K562 (cell line): ENCODE results near the gene HSD3B7. TPM values are rescaled to one million over a fixed set of nuclear protein-coding genes. Genes with fewer than 3 reads are reported as not detected.

Source experiments
- FOXK2 ChIP-seq, 2 experiments: fragments of 450-650 bp; IDR thresholded peaks in 1 of 2; conservative IDR thresholded peaks in 1 of 2; 2 replicates each; pipeline ENCODE4 v1.6.1; 2016; ENCODE audit warnings: low read depth in 2 of 2, mild to moderate bottlenecking in 1 of 2
- HEY1 ChIP-seq: fragments of 250-450 bp; sonication (Bioruptor Pico); IDR thresholded peaks from 2 replicates; pipeline ENCODE4 v1.5.0; 2020; ENCODE audit warnings: mild to moderate bottlenecking, moderate library complexity, borderline replicate concordance
- RHOXF2B ChIP-seq: fragments of 250-450 bp; sonication (Bioruptor Pico); conservative IDR thresholded peaks from 2 replicates; pipeline ENCODE4 v1.5.1; 2021
- SIX5 ChIP-seq, 2 experiments: IDR thresholded peaks; 2 replicates each; pipeline ENCODE4 v1.6.1; 2011; ENCODE audit warnings: low read length in 2 of 2, borderline replicate concordance in 1 of 2, low read depth in 1 of 2, mild to moderate bottlenecking in 1 of 2, moderate library complexity in 1 of 2; ENCODE audit not compliant: insufficient read depth in 1 of 2
- SPI1 ChIP-seq: IDR thresholded peaks from 2 replicates; pipeline ENCODE4 v1.6.1; 2011; ENCODE audit warnings: low read depth, low read length, control low read depth, borderline replicate concordance
- TBP ChIP-seq: optimal IDR thresholded peaks from 2 replicates; pipeline ENCODE3; 2011; ENCODE audit warnings: low read depth, low read length, improper control_type of control experiment
- YY1 ChIP-seq, 3 experiments: IDR thresholded peaks; 2 replicates each; pipeline ENCODE4 v1.6.1; 2011; ENCODE audit warnings: low read length in 2 of 3, mild to moderate bottlenecking in 2 of 3, moderate library complexity in 2 of 3, borderline replicate concordance in 1 of 3, control low read depth in 1 of 3, low read depth in 1 of 3; ENCODE audit not compliant: insufficient read depth in 3 of 3, insufficient replicate concordance in 2 of 3, control insufficient read depth in 1 of 3, insufficient read length in 1 of 3; ENCODE audit errors: extremely low read depth in 1 of 3
- ZNF12 ChIP-seq: sonication (generic); formaldehyde crosslinking; IDR thresholded peaks from 2 replicates; pipeline ENCODE4 v1.4.0; 2020; ENCODE audit warnings: mild to moderate bottlenecking, missing genetic modification reagents
- polyA plus RNA-seq, 8 experiments: library from polyadenylated mRNA; depleted of rRNA in 4 of 8; stranded (reverse) in 5 of 8; unstranded in 3 of 8; fragments of >200 nt; fragmentation: Nextera tagmentation in 2 of 8; fragmentation: Illumina TruSeq in 1 of 8; extraction: Ambion mirVana in 2 of 8; extraction: Trizol in 1 of 8; gene quantifications; 2 replicates each; pipeline versions ENCODE4 v1.2.1 to v1.2.3, GENCODE V29; 2011 to 2014; ENCODE audit warnings: inconsistent platforms in 1 of 8, missing spikeins in 1 of 8
- total RNA-seq, 7 experiments: library from RNA; depleted of rRNA in 6 of 7; stranded (reverse); fragments of >200 nt in 6 of 7; fragmentation: Illumina TruSeq in 2 of 7; extraction: Trizol in 2 of 7; gene quantifications; 2 replicates each; pipeline versions ENCODE4 v1.2.1 to v1.2.3, GENCODE V29; 2011 to 2021; ENCODE audit warnings: low replicate concordance in 1 of 7
- TF ChIP-seq, protein P1 (sequence below), 2 experiments: fragments of 450-650 bp; formaldehyde crosslinking in 1 of 2; IDR thresholded peaks; 2 replicates each; pipeline versions ENCODE4 v1.4.0 to v1.6.1; 2014 to 2020; ENCODE audit warnings: mild to moderate bottlenecking in 2 of 2, borderline replicate concordance in 1 of 2, low read depth in 1 of 2
- TF ChIP-seq, protein P2 (sequence below), 2 experiments: fragments of 450-650 bp; IDR thresholded peaks; 2 replicates each; pipeline ENCODE4 v1.6.1; 2018; ENCODE audit warnings: mild to moderate bottlenecking in 2 of 2, low read depth in 1 of 2; ENCODE audit not compliant: partially characterized antibody in 2 of 2

The HSD3B7 gene
- total and polyA plus RNA-seq, 9 of the 15 experiments (the other 6 are each of a cell fraction or from before 2014, with no cell fraction given): 5.4 to 49.1 (median 23.0) TPM

DNA sequence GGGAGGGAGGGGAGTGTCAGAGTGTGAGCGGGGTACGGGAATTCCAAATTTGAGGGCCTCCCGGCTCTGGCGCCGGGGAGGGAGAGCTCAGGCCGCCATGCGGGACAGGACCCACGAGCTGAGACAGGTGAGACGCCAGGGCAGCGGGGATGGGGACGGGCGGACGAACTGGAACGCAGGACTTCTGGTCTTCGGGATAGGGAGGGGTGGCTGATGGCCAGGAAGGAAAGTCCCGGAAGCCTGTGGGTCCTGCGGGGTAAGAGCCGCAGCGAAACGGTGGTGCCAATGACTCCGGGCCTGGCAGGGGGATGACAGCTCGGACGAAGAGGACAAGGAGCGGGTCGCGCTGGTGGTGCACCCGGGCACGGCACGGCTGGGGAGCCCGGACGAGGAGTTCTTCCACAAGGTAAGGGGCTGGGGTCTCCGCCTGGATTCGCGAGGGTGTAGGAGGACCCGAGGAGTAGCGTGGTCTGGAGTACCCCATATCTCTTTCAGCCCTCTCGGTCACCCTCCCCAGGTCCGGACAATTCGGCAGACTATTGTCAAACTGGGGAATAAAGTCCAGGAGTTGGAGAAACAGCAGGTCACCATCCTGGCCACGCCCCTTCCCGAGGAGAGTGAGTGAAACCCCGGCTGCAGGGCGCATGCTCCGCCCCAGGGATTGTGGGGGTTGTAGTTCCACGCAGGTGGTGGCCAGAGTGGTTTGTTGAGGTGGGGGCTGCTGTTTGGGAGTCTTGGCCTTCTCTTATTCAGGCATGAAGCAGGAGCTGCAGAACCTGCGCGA, 48.9 kb downstream of the HSD3B7 start (continued):
- TF ChIP-seq HEY1 (CRISPR knock-in tag) (no peak), YY1 (IDR thresholded peaks at IDR 0.05; ENCODE audit: borderline replicate concordance in 1 of 3, control insufficient read depth in 1 of 3, extremely low read depth in 1 of 3, insufficient read depth in 3 of 3, insufficient read length in 1 of 3, insufficient replicate concordance in 2 of 3, low read depth in 1 of 3, low read length in 2 of 3) (peak in 1 of 3 experiments; percentile 13), TBP (peak; percentile 80), SIX5 (IDR thresholded peaks at IDR 0.05; ENCODE audit: borderline replicate concordance in 1 of 2, insufficient read depth in 1 of 2, low read depth in 1 of 2, low read length in 2 of 2) (peak; percentile 82 to 83; a peak in 3 of 4 replicates), ZNF12 (CRISPR knock-in tag) (0 out of 2 replicates have a peak, but pooled peaks have one; percentile 12), SPI1 (no peak), RHOXF2B (CRISPR knock-in tag) (no peak), FOXK2 (conservative IDR thresholded peaks at IDR 0.05 in 1 of 2, IDR thresholded peaks at IDR 0.05 in 1 of 2; ENCODE audit: low read depth in 2 of 2) (peak; percentile 19 to 53; a peak in 1 of 4 replicates)
- TF ChIP-seq, protein P1, sequence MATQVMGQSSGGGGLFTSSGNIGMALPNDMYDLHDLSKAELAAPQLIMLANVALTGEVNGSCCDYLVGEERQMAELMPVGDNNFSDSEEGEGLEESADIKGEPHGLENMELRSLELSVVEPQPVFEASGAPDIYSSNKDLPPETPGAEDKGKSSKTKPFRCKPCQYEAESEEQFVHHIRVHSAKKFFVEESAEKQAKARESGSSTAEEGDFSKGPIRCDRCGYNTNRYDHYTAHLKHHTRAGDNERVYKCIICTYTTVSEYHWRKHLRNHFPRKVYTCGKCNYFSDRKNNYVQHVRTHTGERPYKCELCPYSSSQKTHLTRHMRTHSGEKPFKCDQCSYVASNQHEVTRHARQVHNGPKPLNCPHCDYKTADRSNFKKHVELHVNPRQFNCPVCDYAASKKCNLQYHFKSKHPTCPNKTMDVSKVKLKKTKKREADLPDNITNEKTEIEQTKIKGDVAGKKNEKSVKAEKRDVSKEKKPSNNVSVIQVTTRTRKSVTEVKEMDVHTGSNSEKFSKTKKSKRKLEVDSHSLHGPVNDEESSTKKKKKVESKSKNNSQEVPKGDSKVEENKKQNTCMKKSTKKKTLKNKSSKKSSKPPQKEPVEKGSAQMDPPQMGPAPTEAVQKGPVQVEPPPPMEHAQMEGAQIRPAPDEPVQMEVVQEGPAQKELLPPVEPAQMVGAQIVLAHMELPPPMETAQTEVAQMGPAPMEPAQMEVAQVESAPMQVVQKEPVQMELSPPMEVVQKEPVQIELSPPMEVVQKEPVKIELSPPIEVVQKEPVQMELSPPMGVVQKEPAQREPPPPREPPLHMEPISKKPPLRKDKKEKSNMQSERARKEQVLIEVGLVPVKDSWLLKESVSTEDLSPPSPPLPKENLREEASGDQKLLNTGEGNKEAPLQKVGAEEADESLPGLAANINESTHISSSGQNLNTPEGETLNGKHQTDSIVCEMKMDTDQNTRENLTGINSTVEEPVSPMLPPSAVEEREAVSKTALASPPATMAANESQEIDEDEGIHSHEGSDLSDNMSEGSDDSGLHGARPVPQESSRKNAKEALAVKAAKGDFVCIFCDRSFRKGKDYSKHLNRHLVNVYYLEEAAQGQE (IDR thresholded peaks at IDR 0.05; ENCODE audit: borderline replicate concordance): no peak
- TF ChIP-seq, protein P1 (CRISPR knock-in tag; IDR thresholded peaks at IDR 0.05; ENCODE audit: low read depth): peak; percentile 64
- TF ChIP-seq, protein P2, sequence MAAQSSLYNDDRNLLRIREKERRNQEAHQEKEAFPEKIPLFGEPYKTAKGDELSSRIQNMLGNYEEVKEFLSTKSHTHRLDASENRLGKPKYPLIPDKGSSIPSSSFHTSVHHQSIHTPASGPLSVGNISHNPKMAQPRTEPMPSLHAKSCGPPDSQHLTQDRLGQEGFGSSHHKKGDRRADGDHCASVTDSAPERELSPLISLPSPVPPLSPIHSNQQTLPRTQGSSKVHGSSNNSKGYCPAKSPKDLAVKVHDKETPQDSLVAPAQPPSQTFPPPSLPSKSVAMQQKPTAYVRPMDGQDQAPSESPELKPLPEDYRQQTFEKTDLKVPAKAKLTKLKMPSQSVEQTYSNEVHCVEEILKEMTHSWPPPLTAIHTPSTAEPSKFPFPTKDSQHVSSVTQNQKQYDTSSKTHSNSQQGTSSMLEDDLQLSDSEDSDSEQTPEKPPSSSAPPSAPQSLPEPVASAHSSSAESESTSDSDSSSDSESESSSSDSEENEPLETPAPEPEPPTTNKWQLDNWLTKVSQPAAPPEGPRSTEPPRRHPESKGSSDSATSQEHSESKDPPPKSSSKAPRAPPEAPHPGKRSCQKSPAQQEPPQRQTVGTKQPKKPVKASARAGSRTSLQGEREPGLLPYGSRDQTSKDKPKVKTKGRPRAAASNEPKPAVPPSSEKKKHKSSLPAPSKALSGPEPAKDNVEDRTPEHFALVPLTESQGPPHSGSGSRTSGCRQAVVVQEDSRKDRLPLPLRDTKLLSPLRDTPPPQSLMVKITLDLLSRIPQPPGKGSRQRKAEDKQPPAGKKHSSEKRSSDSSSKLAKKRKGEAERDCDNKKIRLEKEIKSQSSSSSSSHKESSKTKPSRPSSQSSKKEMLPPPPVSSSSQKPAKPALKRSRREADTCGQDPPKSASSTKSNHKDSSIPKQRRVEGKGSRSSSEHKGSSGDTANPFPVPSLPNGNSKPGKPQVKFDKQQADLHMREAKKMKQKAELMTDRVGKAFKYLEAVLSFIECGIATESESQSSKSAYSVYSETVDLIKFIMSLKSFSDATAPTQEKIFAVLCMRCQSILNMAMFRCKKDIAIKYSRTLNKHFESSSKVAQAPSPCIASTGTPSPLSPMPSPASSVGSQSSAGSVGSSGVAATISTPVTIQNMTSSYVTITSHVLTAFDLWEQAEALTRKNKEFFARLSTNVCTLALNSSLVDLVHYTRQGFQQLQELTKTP (IDR thresholded peaks at IDR 0.05; ENCODE audit: low read depth in 1 of 2, partially characterized antibody in 2 of 2): peak in 1 of 2 experiments; percentile 80
